Measurements from ENCODE around the gene MRI1. TPM values are rescaled to one million over a fixed set of nuclear protein-coding genes. Genes with fewer than 3 reads are reported as not detected.

Gene MRI1
- total RNA-seq, 1 donor from 2014 or later = 165 TPM

GRCh38 chr19:13734751-13735150, 29.6 kb upstream of the MRI1 start:
- DNase-seq (ENCODE audit: low spot score) = no peak
- H3K4me3 Mint-ChIP-seq (ENCODE audit: unreplicated experiment) = no peak overlapping the region
- H3K27me3 Mint-ChIP-seq (ENCODE audit: unreplicated experiment) = peaks cover 3% of the 10 kb centered on the region
- TF ChIP-seq CTCF (IDR thresholded peaks at IDR 0.05; ENCODE audit: unreplicated experiment) = no peak
- H3K9me3 Mint-ChIP-seq (ENCODE audit: unreplicated experiment) = no peaks in the 10 kb centered on the region
- H3K4me1 Mint-ChIP-seq (ENCODE audit: unreplicated experiment) = peaks cover 13% of the 10 kb centered on the region
- H3K27ac Mint-ChIP-seq (ENCODE audit: unreplicated experiment) = no peak overlapping the region
- peaks cover 9% of the 10 kb centered on the region for H3K36me3 Mint-ChIP-seq (ENCODE audit: low read depth, unreplicated experiment)

- H3K9me3 Mint-ChIP-seq (ENCODE audit: unreplicated experiment) = no peaks in the 10 kb centered on the region
- no peak for TF ChIP-seq CTCF (IDR thresholded peaks at IDR 0.05; ENCODE audit: unreplicated experiment)
- no peak overlapping the region for H3K4me3 Mint-ChIP-seq (ENCODE audit: unreplicated experiment)
- no peak for DNase-seq (ENCODE audit: low spot score)
- no peaks in the 10 kb centered on the region for H3K27me3 Mint-ChIP-seq (ENCODE audit: unreplicated experiment)
- no peak overlapping the region for H3K27ac Mint-ChIP-seq (ENCODE audit: unreplicated experiment)
- H3K4me1 Mint-ChIP-seq (ENCODE audit: unreplicated experiment) = peaks cover 22% of the 10 kb centered on the region
- H3K36me3 Mint-ChIP-seq (ENCODE audit: low read depth, unreplicated experiment) = peaks cover 23% of the 10 kb centered on the region
Observed at GRCh38 chr19:13738073-13738472, 26.2 kb upstream of the MRI1 start.

- Mint-ChIP-seq H3K4me1 (ENCODE audit: unreplicated experiment) (peaks cover 39% of the 10 kb centered on the region), H3K27me3 (ENCODE audit: unreplicated experiment) (no peaks in the 10 kb centered on the region), H3K27ac (ENCODE audit: unreplicated experiment) (peak overlapping the region; percentile 74), H3K36me3 (ENCODE audit: low read depth, unreplicated experiment) (peaks cover 23% of the 10 kb centered on the region), H3K4me3 (ENCODE audit: unreplicated experiment) (no peak overlapping the region), H3K9me3 (ENCODE audit: unreplicated experiment) (no peaks in the 10 kb centered on the region)
- TF ChIP-seq CTCF (IDR thresholded peaks at IDR 0.05; ENCODE audit: unreplicated experiment) = no peak
- DNase-seq (ENCODE audit: low spot score) = no peak
Observed at GRCh38 chr19:13741893-13742292, 22.4 kb upstream of the MRI1 start.

GRCh38 chr19:13742756-13743155, 21.6 kb upstream of the MRI1 start:
- H3K9me3 Mint-ChIP-seq (ENCODE audit: unreplicated experiment) = no peaks in the 10 kb centered on the region
- no peak for TF ChIP-seq CTCF (IDR thresholded peaks at IDR 0.05; ENCODE audit: unreplicated experiment)
- DNase-seq (ENCODE audit: low spot score) = no peak
- H3K36me3 Mint-ChIP-seq (ENCODE audit: low read depth, unreplicated experiment) = peaks cover 23% of the 10 kb centered on the region
- H3K27me3 Mint-ChIP-seq (ENCODE audit: unreplicated experiment) = peaks cover 2% of the 10 kb centered on the region
- peaks cover 43% of the 10 kb centered on the region for H3K4me1 Mint-ChIP-seq (ENCODE audit: unreplicated experiment)
- H3K27ac Mint-ChIP-seq (ENCODE audit: unreplicated experiment) = peak overlapping the region; percentile 95
- peak overlapping the region; percentile 31 for H3K4me3 Mint-ChIP-seq (ENCODE audit: unreplicated experiment)

- H3K27me3 Mint-ChIP-seq (ENCODE audit: unreplicated experiment) = peaks cover 2% of the 10 kb centered on the region
- no peaks in the 10 kb centered on the region for H3K9me3 Mint-ChIP-seq (ENCODE audit: unreplicated experiment)
- H3K36me3 Mint-ChIP-seq (ENCODE audit: low read depth, unreplicated experiment) = peaks cover 18% of the 10 kb centered on the region
- peaks cover 52% of the 10 kb centered on the region for H3K4me1 Mint-ChIP-seq (ENCODE audit: unreplicated experiment)
- no peak for DNase-seq (ENCODE audit: low spot score)
- H3K4me3 Mint-ChIP-seq (ENCODE audit: unreplicated experiment) = no peak overlapping the region
- peak overlapping the region; percentile 95 for H3K27ac Mint-ChIP-seq (ENCODE audit: unreplicated experiment)
- no peak for TF ChIP-seq CTCF (IDR thresholded peaks at IDR 0.05; ENCODE audit: unreplicated experiment)
Observed at GRCh38 chr19:13744174-13744573, 20.1 kb upstream of the MRI1 start.

Measured in endothelial cell (in vitro differentiated cells).